ENCODE results near the gene CFB.
A peak's percentile ranks its signal among the peaks of the same experiment; 100 is the strongest.
"Not testable (repeated sequence)": the region's sequence is repeated elsewhere in the genome, so short reads cannot be mapped to it uniquely, and the experiment has no call there.

The CFB gene

GRCh38 chr6:31945507-31946369, at the start of gene CFB:
Gene CFB, plus strand, starts transcription at chr6:31946095. Its CDS starts 127 bp downstream, at chr6:31946222.
- no peak for DNase-seq

- no peak for DNase-seq
Observed at GRCh38 chr6:31896493-31896855, 49.4 kb upstream of the CFB start.

- no peak for DNase-seq
Observed at GRCh38 chr6:31896856-31897611, 48.9 kb upstream of the CFB start.

DNA sequence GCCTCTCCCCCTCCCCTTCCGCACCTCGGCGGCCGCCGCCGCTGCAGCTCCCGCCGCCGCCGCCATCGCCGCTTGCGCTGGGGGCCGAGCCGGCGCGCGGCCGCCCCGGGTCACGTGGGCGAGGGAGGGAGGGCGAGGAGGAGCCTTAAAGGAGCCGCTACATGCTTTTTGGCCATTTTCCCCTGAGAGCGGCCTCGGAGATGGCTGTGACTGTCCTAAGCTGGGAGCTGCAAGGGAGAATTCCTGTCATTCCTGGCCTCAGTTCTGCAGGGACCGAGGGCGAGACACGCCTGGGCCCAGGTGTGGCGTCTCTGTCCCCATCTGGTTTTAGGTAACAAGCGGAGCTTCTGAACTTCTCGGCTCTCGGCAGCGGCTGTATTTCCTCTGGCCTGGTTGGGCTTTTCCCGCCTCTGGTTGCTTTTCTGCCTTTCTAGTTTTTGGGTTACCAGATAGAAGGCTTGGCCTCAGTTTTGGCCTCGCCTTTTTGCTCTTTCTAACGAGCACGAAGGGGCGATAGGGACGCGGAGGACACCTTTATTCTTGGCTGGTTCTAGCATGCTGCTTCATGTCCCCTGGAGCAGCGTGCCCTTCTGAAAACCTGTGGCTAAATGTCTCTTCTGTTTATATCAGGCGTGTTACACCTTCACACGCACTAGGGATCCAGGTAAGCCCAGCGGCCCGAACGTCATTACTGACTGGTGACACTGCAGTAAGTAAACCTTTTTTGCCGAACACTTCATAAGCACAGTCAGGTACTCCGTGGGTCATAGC, 48.1 kb upstream of the CFB start, which contains the start of gene EHMT2:
Gene EHMT2, minus strand, starts transcription at position 87 of the 771 bp plus-strand sequence. Its CDS starts 21 bp downstream, at position 66.
- peak; percentile 5 for DNase-seq

DNA sequence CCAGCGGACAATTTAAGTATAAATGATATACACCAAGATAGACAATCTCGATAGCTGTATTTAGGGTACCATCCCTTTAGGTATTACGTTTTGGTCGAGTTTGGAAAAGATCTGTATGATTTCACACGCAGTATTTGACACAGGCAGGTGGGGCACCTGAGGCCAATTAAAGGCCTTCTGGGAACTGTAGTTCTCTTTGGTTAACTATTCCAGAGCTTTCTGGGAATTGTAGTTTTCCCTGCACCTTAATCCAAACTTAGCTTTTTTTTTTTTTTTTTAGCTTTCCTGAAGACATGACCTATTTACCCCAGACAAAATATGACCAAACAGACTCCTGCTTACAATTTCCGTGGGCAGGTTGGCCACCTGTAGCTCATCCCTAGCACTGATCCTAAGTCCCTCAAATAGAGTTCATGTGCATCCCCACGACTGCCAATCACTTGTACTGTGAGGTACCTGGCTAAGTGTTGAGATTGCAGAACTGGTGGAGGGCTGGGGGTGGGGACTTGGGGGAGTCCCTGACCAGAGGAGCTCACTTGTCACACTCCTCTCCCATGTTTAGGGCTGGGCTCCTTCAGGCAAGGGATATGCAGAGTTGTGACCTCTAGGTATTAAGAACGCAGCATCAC, 47.4 kb upstream of the CFB start:
- DNase-seq = no peak

- DNase-seq = no peak
Observed at GRCh38 chr6:31899215-31899614, 46.7 kb upstream of the CFB start.

- DNase-seq = no peak
Observed at GRCh38 chr6:31899882-31900722, 45.8 kb upstream of the CFB start.

GRCh38 chr6:31900917-31901414, 44.9 kb upstream of the CFB start:
- no peak for DNase-seq

- no peak for DNase-seq
Observed at GRCh38 chr6:31901415-31901952, 44.4 kb upstream of the CFB start.

- DNase-seq = peak; percentile 69
Observed at GRCh38 chr6:31901953-31902643, 43.8 kb upstream of the CFB start, which contains the start of gene ZBTB12. Gene ZBTB12, minus strand, starts transcription at chr6:31902086. Its CDS starts 781 bp downstream, at chr6:31901305.

DNA sequence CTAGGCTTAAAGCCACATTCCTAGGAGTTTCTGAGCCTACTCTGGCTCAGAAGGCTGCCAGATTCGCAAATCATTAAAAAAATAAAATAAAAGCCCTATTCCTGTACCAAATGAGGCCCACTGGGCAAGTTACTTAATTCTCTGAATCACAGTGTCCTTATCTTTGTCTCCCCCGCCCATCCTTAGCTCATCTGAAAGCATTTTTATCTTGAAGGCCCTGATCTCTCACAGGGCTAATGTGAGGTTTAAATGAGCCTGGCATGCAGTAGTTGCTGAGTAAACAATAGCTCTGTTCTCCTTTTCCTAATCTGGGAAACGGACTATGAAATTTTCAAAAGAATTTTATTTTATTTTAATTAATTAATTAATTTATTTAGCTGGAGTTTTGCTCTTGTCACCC, 41.9 kb upstream of the CFB start:
- DNase-seq = no peak

- DNase-seq = no peak
Observed at GRCh38 chr6:31905041-31905440, 40.9 kb upstream of the CFB start.

GRCh38 chr6:31906122-31906521, 39.8 kb upstream of the CFB start:
- no peak for DNase-seq

DNA sequence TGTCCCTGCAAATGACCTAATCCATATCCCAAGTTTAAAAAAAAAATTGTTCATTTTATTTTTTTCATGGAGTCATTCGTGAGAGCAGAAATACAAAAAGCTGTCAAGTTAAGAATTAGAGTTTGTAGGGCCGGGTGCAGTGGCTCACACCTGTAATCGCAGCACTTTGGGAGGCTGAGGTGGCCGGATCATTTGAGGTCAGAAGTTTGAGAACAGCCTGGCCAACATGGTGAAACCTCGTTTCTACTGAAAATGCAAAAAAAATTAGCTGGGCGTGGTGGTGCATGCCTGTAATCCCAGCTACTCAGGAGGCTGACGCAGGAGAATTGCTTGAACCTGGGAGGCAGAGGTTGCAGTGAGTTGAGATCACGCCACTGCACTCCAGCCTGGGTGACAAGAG, 39.2 kb upstream of the CFB start:
- not testable (repeated sequence) for DNase-seq

GRCh38 chr6:31907158-31907813, 38.6 kb upstream of the CFB start:
- no peak for DNase-seq

DNA sequence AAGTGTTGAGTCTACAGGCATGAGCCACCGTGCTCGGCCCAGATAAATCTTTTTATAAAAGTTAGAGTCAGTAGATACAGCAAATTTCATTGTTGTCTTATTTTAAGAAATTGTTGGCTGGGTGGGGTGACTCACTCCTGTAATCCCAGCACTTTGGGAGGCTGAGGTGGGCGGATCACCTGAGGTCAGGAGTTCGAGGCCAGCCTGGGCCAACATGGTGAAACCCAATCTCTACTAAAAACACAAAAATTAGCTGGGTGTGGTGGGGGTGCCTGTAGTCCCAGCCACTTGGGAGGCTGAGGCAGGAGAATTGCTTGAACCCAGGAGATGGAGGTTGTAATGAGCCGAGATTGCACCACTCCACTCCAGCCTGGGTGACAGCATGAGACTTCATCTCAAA, 37.6 kb upstream of the CFB start:
- not testable (repeated sequence) for DNase-seq

DNA sequence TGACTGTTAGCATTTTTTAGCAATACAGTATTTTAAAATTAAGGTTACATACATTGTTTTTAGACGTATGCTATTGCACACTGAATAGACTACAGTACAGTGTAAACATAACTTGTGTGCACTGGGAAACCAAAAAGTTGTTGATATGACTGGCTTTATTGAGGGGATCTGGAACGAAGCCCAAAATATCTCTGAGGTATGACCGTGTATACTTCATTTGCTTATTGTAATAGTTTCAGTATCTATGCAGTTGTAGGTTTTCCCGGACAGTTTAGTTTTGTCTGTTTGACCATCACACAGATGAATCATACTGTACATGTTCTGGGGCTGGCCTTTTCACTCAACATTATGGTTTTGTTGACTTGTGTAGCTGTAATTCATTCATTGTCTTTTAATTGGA, 37.1 kb upstream of the CFB start:
- no peak for DNase-seq

DNA sequence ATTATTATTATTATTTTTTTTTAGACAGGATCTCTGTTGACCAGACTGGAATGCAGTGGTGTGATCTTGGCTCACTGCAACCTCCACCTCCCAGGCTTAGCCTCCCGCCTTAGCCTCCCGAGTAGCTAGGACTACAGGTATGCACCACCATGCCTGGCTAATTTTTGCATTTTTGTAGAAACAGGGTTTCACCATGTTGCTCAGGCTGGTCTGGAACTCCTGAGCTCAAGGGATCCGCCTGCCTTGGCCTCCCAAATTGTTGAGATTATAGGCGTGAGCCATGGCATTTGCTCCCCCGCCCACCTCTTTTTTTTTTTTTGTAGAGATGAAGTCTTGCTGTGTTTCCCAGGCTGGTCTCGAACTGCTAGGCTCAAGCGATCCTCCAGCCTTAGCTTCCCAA, 36.6 kb upstream of the CFB start:
- DNase-seq = not testable (repeated sequence)

GRCh38 chr6:31911826-31912585, 33.9 kb upstream of the CFB start:
- no peak for DNase-seq
